Measurements from ENCODE around the gene NUP93. TPM values are rescaled to one million over a fixed set of nuclear protein-coding genes. Genes with fewer than 3 reads are reported as not detected.

Gene NUP93
- 10 to 100 TPM; 57.1 to 91.4 (median 68.3) TPM for polyA plus RNA-seq

DNA sequence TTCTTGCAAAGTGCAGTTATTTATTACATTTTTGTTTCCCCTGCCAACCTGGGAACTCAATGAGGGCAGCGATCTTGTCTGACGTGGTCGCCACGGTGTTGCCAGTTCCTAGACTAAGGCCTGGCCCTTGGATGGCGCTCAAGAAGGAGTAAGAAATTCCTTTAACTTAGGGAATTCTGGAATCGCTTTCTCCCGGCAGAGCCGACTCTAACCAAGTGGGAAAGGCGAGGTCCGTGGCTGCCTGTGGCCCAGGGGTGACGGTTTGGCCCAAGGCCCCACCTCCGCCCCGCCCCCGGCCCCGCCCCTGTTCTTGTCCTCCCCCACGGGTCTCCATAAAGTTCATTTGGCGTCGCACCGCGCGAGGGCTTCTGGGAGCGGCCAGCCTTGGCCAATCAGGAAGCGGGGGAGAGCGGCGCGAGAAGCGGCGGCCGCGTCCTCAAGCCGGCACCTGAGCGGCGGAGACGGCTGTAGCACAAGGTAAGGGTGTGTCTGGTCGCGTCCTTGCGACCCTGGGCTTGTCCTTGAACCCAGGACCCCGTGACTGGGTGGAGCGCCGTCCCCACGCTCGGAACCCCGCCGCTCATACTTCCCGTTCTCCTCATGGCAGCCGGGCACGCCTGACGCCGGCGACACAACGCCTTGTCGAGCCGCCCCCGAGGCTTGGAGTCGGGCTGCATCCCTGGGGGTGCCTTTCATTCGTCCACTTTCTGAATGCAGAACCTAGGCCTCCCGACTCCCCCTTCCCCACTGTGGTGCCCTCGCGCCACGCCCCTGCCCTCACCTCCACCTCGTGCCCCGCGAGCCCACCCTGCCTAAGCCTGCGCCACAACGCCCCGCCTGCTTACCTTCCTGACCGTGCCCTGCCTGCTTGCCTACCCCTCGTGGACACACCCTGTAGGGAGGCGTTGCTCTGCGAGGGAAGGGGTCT is at the start of gene NUP93:
Gene NUP93, plus strand, starts transcription at position 395 of the 928 bp plus-strand sequence. CDS start 18,119 bp downstream, outside the sequence.
- no peaks in the 10 kb centered on the region for H3K36me3 Mint-ChIP-seq
- H3K27me3 Mint-ChIP-seq (ENCODE audit: low read depth in 3 of 3) = peaks cover 0 to 3% (median 1%) of the 10 kb centered on the region in 3 donors
- peak within 1 kb of the TSS; percentile 85 to 97 (median 88) for H3K27ac Mint-ChIP-seq
- H3K9me3 Mint-ChIP-seq = no peaks in the 10 kb centered on the region
- peak; percentile 85 to 87 (median 86) for DNase-seq
- no peak within 1 kb of the TSS for H3K4me3 Mint-ChIP-seq
- H3K4me1 Mint-ChIP-seq = peaks cover 17 to 21% of the 10 kb centered on the region in 2 donors

DNA sequence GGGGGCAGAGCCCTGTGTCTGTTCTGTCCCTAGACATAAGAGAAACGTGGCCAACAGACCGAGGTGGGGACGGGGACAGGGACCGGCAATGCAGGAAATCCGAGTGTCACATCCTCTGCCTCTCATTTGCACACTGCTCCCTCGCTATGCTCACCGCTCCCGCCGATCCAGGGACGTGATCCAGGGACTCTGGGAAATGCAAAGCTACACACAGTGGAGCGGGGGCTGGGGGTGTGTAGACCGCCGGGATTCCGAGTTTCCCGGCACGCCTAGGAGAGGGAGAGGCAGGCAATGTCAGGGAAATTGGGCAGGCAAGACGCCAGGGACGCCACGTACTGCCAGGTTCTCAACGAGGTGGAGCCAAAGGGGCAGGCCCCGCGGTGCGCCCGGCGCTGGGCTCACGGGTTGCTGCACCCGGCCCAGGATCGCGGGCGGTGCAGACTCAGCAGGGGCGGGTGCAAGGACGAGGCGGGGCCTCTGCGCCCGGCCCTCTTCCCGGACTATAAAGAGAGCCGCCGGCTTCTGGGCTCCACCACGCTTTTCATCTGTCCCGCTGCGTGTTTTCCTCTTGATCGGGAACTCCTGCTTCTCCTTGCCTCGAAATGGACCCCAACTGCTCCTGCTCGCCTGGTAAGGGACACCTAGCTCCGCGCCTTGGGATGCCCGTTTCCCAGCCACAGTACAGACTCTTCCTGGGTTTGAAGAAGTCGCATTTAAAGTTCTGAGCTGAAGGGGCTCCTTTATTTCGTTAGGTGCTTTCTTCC is 47.8 kb upstream of the NUP93 start, which contains the start of gene MT1X:
Gene MT1X, plus strand, starts transcription at position 532 of the 764 bp plus-strand sequence. Its CDS starts 71 bp downstream, at position 603.
- peaks cover 0 to 8% (median 3%) of the 10 kb centered on the region in 3 donors for H3K36me3 Mint-ChIP-seq
- H3K27me3 Mint-ChIP-seq (ENCODE audit: low read depth in 3 of 3) = peaks cover 2 to 3% (median 3%) of the 10 kb centered on the region in 3 donors
- peak; percentile 74 to 86 (median 85) for DNase-seq
- H3K27ac Mint-ChIP-seq = peak within 1 kb of the TSS; percentile 82 to 93 (median 88)
- H3K4me1 Mint-ChIP-seq = peaks cover 20 to 32% of the 10 kb centered on the region in 2 donors
- no peaks in the 10 kb centered on the region for H3K9me3 Mint-ChIP-seq
- H3K4me3 Mint-ChIP-seq = peak within 1 kb of the TSS; percentile 93 to 97 (median 95)

DNA sequence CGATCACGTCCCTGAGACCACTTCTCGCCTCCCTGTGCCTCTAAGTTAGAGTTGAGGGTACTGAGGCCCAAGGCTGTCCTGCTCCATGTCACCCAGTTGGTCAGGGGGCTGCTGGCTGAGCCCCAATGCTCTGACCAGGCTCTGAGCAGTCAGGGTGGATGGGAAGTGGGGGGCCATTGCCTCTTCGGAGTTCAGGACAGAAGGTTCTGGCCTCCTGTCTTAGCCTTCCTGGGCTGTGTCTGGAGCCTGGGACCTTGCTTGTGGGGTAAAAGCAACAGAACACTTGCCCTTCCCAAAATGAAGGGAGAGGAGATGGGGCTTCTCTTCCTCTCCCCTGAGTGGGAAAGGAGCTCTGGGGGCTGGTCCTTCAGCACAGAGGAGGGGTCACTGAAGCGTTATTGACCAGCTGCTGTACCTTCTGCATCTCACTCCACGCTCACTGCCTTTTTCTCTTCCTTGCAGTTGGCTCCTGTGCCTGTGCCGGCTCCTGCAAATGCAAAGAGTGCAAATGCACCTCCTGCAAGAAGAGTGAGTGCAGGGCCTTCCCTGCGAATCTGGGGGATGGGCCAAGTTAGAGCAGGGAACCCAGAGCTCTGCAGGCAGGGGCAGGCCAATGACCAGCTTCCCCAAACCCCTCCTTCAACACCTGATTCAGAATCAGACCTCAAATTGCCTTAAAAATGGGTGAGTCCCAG is 47.1 kb upstream of the NUP93 start:
- Mint-ChIP-seq H3K27ac (peak overlapping the region; percentile 68 to 93 (median 87)), H3K4me3 (peak overlapping the region; percentile 93 to 97 (median 95)), H3K4me1 (peaks cover 20 to 32% of the 10 kb centered on the region in 2 donors), H3K9me3 (no peaks in the 10 kb centered on the region), H3K36me3 (peaks cover 0 to 8% (median 3%) of the 10 kb centered on the region in 3 donors), H3K27me3 (ENCODE audit: low read depth in 3 of 3) (peaks cover 1 to 3% (median 3%) of the 10 kb centered on the region in 3 donors)
- DNase-seq = no peak

DNA sequence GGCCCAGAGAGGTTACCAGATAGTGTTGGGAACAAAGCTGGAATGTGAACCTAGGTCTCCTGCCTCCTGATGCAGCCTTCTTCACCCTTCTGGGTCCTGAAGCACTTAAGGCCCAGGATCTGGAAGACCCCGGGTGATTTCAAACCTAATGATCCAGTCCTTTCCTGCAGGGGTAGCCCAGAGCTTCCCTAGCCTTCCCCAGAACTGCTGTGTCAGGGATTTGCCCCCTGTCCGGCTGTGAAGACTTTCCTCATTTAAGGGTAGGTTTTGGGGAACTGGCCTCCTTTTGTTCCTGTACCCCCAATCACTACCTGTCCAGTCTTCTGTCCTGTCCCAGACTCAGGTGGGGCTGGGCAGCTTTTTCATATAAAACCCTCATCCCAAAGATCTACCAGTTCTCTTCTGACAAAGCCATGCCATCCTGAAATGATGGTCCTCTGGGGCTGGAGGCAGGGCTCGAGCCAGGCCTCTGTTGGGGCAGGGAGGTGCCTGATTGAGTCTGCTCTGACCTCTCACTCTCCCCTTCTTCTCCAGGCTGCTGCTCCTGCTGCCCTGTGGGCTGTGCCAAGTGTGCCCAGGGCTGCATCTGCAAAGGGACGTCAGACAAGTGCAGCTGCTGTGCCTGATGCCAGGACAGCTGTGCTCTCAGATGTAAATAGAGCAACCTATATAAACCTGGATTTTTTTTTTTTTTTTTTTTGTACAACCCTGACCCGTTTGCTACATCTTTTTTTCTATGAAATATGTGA is 46.3 kb upstream of the NUP93 start:
- H3K4me1 Mint-ChIP-seq = peaks cover 20 to 32% of the 10 kb centered on the region in 2 donors
- peak overlapping the region in 2 of 6 donors; percentile 35 to 83 for H3K27ac Mint-ChIP-seq
- peaks cover 0 to 8% (median 3%) of the 10 kb centered on the region in 3 donors for H3K36me3 Mint-ChIP-seq
- no peak for DNase-seq
- H3K27me3 Mint-ChIP-seq (ENCODE audit: low read depth in 3 of 3) = peaks cover 0 to 3% (median 3%) of the 10 kb centered on the region in 3 donors
- no peaks in the 10 kb centered on the region for H3K9me3 Mint-ChIP-seq
- H3K4me3 Mint-ChIP-seq = peak overlapping the region; percentile 39 to 97 (median 93)

DNA sequence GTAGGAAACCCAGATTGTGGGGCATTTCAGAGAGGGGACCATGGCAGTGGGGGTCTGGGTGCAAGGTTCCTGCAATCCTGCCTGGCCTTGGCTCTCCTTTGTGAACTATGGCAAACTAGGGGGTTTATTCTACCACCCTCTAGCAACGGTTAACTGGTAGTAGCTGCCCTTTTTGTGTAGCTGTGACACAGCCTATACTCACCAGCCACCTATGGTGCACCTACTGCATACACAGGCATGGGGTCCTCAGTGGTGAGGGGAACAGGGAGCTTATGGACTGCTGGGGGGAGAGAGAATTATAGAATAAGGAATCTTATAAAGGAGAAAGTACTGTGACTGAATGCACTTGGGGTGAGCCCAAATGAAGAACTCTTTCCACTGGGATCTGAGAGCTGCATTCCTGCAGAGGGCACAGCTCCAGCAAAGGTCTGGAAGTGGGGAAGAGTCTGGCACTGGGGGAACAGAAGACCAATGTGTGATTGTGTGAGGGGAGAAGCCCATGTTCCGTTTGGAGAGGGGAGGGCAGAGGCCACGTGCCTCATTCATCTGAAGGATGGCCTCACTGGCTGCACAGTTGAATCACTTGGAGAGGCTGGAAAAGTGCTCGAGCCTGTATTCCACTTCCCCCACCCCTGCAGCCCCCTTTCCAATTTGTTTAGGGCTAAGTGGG is 45.5 kb upstream of the NUP93 start:
- Mint-ChIP-seq H3K36me3 (peaks cover 0 to 8% (median 3%) of the 10 kb centered on the region in 3 donors), H3K4me3 (peak overlapping the region in 3 of 5 donors; percentile 93 to 95 (median 93)), H3K4me1 (peaks cover 20 to 32% of the 10 kb centered on the region in 2 donors), H3K27me3 (ENCODE audit: low read depth in 3 of 3) (peaks cover 2 to 3% (median 3%) of the 10 kb centered on the region in 3 donors), H3K9me3 (no peaks in the 10 kb centered on the region), H3K27ac (no peak overlapping the region)
- DNase-seq = no peak

DNA sequence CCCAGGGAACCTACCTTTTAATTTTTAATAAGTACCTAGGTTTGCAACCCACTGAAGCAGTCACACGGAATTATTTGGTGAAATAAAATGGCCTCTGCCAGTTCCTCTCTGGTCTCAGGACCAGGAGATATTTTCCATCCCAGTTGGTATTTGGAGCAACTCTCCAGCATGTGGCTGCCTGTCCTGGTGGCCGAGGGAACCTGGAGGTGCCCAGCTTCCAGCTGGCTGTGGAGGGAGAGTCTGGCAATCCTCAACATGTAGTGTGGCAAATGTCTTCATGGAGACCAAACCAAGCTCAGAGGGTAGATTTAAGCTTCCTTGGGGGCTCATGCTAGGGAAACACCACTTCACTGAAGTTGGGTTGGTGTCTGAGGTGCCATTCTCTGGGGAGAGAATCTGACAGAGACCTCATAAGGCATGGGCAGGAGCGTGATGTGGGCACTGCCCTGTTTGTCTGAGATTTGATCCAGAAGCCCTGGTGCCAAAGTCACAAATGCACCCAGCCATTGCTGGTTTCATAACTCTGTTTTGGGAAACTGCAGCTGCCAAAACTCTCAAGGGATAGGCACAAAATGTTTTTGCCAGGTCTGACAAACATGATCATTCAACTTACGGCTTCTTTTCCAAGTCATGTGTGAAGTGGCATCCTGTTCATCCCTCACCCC is 44.9 kb upstream of the NUP93 start:
- Mint-ChIP-seq H3K27ac (no peak overlapping the region), H3K9me3 (no peaks in the 10 kb centered on the region), H3K36me3 (peaks cover 0 to 8% (median 3%) of the 10 kb centered on the region in 3 donors), H3K4me1 (peaks cover 20 to 32% of the 10 kb centered on the region in 2 donors), H3K27me3 (ENCODE audit: low read depth in 3 of 3) (peaks cover 2 to 4% (median 3%) of the 10 kb centered on the region in 3 donors), H3K4me3 (no peak overlapping the region)
- DNase-seq = no peak

DNA sequence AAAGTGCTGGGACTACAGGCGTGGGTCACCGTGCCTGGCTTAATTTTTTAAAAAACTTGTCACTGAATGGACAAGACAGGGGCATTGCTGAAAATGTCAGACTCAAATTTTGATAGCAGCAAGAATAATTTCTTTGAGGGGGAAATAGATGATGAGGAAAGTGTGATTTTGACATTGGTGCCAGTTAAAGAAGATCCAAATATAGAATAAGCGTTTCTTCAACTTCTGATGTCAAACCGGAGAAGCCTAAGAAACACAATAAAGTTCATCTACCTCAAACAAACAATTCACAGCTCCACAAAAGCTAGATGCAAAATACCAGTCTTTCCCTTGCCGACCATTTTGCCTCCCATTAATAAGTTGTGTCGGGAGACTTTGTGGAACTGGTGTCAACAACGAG is 43.2 kb upstream of the NUP93 start:
- H3K36me3 Mint-ChIP-seq = peaks cover 0 to 8% (median 3%) of the 10 kb centered on the region in 3 donors
- peaks cover 17 to 26% of the 10 kb centered on the region in 2 donors for H3K4me1 Mint-ChIP-seq
- no peak overlapping the region for H3K4me3 Mint-ChIP-seq
- DNase-seq = no peak
- peaks cover 2 to 7% (median 3%) of the 10 kb centered on the region in 3 donors for H3K27me3 Mint-ChIP-seq (ENCODE audit: low read depth in 3 of 3)
- H3K27ac Mint-ChIP-seq = peak overlapping the region in 1 of 6 donors; percentile 28
- H3K9me3 Mint-ChIP-seq = no peaks in the 10 kb centered on the region

DNA sequence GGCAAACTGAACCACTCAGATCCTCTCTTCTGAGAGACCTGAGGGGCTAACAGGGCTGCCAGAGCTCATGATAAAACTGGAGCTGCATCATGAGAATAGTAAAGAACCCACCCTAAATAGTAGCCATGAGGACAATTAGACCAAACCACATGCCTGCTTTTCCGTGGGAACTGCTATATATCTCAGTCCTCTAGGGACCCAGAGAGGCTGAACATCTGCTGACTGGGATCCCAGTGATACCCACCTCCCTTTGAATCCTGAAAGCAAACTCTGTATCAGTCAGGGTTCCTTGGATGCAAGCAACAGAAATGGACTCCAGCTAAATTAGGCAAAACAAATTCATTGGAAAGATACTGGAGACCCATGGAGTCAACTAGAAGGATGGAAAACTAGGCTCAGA is 41.2 kb upstream of the NUP93 start:
- H3K27me3 Mint-ChIP-seq (ENCODE audit: low read depth in 3 of 3) = peaks cover 2 to 7% (median 2%) of the 10 kb centered on the region in 3 donors
- H3K36me3 Mint-ChIP-seq = peaks cover 0 to 8% (median 3%) of the 10 kb centered on the region in 3 donors
- no peak overlapping the region for H3K4me3 Mint-ChIP-seq
- no peak for DNase-seq
- H3K9me3 Mint-ChIP-seq = no peaks in the 10 kb centered on the region
- no peak overlapping the region for H3K27ac Mint-ChIP-seq
- H3K4me1 Mint-ChIP-seq = peaks cover under 1 to 6% of the 10 kb centered on the region in 2 donors

DNA sequence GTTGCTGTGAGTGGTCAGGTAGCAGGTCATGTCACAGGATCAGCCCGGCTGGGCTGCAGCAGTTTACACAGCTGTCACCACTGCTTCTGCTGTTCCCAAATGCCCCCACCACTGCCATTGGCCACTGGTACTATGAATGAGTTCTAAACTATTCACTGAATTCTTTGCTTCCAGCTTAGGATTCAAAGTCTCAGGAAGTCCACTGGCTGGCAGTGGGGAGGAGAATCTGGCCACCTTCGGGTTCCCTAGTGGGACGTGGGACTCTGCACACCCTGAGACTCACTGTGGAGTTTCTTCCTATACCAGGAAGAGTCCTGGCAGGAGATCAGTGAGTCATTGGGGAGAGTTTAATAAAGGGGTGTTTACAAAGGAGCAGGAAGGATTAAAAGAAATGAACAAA is 40.8 kb upstream of the NUP93 start:
- Mint-ChIP-seq H3K27ac (no peak overlapping the region), H3K36me3 (peaks cover 0 to 4% (median 3%) of the 10 kb centered on the region in 3 donors), H3K27me3 (ENCODE audit: low read depth in 3 of 3) (peaks cover 2 to 7% (median 2%) of the 10 kb centered on the region in 3 donors), H3K9me3 (no peaks in the 10 kb centered on the region), H3K4me1 (peaks cover 0 to 2% of the 10 kb centered on the region in 2 donors), H3K4me3 (no peak overlapping the region)
- no peak for DNase-seq

DNA sequence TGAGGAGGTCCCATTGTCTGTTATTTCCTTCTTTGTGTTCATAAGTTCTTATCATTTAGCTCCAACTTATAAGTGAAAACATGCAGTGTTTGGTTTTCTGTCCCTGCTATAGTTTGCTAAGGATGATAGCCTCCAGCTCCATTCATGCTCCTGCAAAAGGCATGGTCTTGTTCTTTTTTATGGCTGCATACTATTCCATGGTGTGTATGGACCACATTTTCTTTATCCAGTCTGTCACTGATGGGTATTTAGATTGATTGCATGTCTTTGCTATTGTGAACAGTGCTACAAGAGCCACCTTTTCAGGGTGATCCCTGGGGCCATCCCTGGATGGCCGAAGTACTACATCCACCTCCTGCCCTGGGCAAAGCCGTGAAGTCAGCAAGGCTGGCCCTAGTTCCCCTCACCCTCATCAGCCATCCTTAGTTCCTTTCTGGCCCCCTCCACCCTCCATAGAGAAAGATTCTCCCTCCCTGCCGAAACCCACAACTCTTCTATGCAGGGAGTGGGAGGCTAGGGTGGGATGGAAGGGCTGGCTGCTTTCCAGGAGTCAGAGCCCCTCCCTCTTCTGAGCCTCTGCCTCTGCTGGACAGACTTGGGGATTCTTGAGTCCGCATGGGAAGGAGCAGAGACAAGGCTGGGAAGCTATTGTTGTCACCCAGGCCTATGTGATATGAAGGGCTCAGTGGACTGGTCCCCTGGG is 39.4 kb upstream of the NUP93 start:
- Mint-ChIP-seq H3K27me3 (ENCODE audit: low read depth in 3 of 3) (peaks cover 2 to 8% (median 4%) of the 10 kb centered on the region in 3 donors), H3K36me3 (peaks cover 0 to 4% (median 3%) of the 10 kb centered on the region in 3 donors), H3K4me1 (no peaks in the 10 kb centered on the region), H3K27ac (no peak overlapping the region), H3K9me3 (no peaks in the 10 kb centered on the region), H3K4me3 (no peak overlapping the region)
- no peak for DNase-seq

DNA sequence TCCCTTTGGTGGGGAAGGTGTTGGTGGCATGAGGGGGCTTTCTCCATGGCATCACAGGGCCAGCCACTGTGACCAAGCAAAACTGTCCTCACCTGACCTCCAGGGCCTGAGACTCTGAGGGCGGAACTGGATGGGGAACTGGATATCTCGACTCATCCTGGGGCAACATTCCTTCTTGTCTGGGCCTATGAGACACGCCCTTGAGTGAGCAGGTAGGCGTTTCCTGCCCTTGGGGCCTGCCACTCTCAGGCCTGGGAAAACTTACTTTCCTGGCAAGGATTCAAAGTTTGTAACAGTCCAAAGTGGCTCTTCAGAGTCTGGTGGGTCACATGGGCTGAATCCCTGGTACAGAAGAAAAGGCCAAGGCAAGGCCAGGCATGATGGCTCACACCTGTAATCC is 38.0 kb upstream of the NUP93 start:
- no peak for DNase-seq
- H3K4me1 Mint-ChIP-seq = no peaks in the 10 kb centered on the region
- H3K4me3 Mint-ChIP-seq = no peak overlapping the region

More for the DNA sequence above, 38.0 kb upstream of the NUP93 start:
- H3K9me3 Mint-ChIP-seq = no peaks in the 10 kb centered on the region
- H3K36me3 Mint-ChIP-seq = no peaks in the 10 kb centered on the region
- no peak overlapping the region for H3K27ac Mint-ChIP-seq
- peaks cover 2 to 6% (median 4%) of the 10 kb centered on the region in 3 donors for H3K27me3 Mint-ChIP-seq (ENCODE audit: low read depth in 3 of 3)

Measured in immature natural killer cell (primary cell).